NCI-H2029 (cell line): ENCODE measurements around the gene NUSAP1.
"Not testable (repeated sequence)": the region's sequence is repeated elsewhere in the genome, so short reads cannot be mapped to it uniquely, and the experiment has no call there.

Experiments used
- DNase-seq: peaks from one replicate; lab custom pipeline; 2025; lab: John Stamatoyannopoulos, UW

The NUSAP1 gene

DNA sequence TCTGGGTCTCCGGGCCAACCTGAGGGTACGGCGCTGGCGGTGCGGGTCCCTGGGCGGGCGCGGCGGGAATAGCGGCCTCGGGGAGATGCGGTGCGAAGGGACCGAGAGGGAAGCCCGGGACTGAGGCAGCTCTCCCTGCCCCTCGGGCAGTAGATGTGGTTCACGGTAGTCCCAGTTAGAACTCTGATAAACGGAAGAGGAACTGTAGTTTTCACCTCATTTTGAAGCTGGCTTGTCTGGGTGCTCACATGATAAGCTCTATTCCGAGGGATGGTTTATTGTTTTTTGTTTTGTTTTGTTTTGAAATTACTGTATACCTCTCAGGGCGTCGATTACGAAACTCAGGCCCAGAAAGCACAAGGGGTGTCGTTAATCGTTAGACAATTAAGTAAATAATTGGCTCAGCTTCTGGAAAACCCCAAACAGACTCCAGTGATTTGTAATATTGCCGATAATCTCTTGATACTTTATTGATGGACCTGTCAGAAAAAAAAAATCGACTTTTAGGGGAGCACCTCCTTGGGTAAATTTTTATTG, 413 bp downstream of the NUSAP1 start:
- no peak for DNase-seq

DNA sequence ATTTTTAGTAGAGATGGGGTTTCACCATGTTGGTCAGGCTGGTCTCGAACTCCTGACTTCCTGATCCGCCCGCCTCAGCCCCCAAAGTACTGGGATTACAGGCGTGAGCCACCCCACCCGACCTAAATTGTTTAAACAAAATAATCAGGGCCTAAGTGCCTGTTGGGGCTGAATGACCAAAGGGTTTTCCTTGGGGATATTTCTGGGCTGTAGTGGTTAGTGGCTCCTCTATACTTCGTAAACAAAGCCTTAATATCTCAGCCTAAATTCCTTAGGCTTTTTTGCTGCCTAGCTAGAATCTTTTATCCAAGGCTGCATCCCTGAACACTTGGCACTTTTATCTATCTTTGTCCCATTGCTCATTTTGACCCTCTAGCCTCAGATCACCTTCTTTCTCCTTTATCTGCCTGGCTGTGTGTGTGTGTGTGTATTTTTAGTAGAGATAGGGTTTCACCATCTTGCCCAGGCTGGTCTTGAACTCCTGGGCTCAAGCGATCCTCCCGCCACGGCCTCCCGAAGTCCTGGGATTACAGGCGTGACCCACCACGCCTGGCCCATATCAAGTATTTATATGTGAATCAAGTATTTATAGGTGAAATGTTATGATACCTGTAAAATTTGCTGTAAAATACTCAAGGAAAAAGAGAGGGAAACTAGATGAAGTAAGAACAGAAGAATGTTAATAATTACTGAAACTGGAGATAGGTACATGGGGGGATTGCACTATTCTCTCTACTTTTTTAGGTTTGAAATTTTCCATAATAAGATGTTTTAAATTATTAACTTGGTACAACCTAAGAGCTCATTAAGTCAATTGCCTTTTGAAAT, 1.8 kb downstream of the NUSAP1 start:
- DNase-seq: no peak

DNA sequence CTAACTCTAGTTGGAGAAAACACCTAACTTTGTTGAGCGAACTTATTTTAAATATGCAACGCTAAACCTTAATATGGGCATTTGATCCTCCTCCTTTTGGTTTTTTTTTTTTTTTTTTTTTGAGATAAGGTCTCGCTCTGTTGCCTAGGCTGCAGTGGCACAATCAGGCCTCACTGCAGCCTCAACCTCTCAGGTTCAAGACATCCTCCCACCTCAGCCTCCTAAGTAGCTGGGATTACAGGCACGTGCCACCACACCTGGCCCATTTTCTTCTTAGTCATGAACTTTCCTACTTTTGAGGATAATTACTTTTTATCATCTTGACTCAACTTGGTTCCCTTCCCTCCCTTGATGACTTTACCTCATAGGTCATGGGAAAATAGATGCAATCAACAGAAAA, 3.9 kb downstream of the NUSAP1 start:
- no peak for DNase-seq

- DNase-seq: no peak
These were observed 4.4 kb downstream of the NUSAP1 start for GRCh38 chr15:41337047-41337446.

- DNase-seq: no peak
These were observed 5.2 kb downstream of the NUSAP1 start for GRCh38 chr15:41337631-41338522.

DNA sequence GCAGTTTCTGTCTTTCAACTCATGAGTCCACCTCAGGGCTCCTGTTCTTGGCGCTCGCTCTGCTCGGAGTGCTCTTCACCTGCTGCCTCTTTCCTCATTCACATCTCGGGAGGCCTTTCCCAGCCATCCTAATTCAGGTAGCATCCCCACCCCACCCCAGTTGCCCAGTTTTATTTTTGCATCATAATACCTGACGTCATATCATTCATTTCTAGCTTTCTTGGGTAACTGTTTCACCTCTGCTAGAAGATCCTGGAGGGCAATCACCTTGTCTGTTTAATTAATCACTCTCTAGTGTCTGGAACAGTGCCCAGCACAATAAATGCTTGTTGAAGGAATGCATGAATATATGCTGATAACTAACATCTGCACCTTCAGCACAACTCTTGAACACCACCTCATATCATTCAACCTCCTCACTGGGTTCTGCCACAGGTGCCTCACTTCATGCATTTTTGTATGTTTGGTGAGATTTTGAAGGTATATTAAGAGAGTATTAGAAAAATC, 7.6 kb downstream of the NUSAP1 start:
- no peak for DNase-seq

GRCh38 chr15:41341519-41341918, 8.8 kb downstream of the NUSAP1 start:
- no peak for DNase-seq

- DNase-seq: peak; percentile 24
These were observed 14.6 kb downstream of the NUSAP1 start for GRCh38 chr15:41347236-41347635.

DNA sequence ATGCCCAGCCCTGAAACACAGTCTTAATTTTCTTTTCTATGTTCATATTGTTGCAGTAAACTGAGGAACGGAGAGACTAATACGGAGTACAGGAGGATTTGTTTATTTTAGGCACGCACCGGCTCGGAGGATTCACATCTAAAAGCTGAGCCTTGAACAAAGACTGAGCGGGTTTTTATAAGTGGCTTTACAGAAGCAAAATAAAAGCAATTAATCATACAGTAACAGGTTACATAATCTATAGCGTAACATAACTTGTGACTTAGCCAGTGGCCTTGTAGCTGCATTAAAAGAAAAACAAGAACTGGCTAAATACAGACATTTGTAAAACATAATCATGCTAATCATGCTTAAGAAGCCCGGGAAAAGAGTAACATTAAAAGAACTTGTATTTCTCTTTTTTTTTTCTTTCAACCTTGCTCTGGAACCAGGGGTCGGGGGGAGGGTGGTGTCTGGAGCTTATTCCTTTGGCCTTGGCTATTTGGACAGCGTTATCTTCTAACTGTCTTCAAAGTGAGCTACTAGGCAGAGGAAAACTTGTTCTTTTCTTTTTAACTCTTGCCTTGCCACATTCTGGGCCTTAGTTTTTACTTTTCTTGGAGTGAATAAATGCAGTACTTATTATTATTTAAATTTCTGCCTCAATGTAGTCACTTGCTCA, 17.5 kb downstream of the NUSAP1 start:
- DNase-seq: no peak

GRCh38 chr15:41354371-41354770, 21.7 kb downstream of the NUSAP1 start:
- DNase-seq: no peak

- DNase-seq: no peak
These were observed 34.7 kb downstream of the NUSAP1 start for GRCh38 chr15:41367418-41367817.

DNA sequence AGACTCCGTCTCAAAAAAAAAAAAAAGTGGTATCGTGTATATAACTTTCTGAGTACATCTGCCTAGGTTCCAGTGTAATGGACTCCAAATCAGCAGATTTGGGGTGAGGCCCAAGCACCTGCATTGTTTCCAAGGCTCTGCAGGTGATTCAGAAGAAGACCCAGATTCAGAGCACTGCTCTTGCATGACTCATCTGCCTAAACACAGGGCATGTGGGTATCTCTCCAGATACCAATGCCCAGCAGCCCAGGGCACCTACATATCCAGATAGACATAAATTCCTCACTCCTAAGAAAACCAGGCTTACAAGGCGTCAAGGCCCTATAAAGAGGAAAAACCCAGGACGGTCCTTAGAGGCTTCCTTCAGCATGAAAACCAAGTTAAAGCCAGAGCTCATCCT, 45.3 kb downstream of the NUSAP1 start:
- no peak for DNase-seq

GRCh38 chr15:41383974-41384749, 51.5 kb downstream of the NUSAP1 start:
- not testable (repeated sequence) for DNase-seq

DNA sequence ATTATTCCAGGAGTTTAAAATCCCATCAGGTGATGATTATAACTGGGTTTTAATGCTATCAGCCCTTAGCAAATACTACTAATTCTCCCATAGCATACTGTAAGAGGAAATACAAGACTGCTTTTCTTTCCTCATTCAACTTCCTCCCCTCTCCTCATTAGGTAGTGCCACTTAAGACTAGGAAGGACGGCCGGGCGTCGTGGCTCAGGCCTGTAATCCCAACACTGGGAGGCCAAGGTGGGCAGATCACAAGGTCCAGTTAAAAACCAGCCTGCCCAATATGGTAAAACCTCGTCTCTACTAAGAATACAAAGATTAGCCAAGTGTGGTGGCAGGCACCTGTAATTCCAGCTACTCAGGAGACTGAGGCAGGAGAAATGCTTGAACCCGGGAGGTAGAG, 55.0 kb downstream of the NUSAP1 start:
- no peak for DNase-seq

DNA sequence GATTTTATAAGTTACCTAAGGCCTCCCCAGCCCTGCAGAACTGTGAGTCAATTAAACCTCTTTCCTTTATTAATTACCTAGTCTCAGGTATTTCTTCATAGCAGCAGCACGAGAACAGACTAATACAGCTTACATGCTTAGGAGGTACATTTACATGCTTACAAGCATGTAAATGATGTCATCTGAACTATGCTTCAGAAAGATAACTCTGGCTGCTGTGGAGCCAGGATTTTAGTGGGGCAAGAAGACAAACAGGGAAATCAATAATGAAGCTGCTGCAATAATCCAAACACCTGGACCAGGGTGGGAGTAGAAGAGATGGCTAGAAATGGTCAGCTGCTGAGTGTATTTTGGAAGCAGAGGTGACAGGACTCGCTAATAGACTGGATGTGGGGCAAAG, 60.0 kb downstream of the NUSAP1 start:
- no peak for DNase-seq

- DNase-seq: no peak
These were observed 62.2 kb downstream of the NUSAP1 start for GRCh38 chr15:41394924-41395323.

- DNase-seq: no peak
These were observed 63.4 kb downstream of the NUSAP1 start for GRCh38 chr15:41396111-41396510.

DNA sequence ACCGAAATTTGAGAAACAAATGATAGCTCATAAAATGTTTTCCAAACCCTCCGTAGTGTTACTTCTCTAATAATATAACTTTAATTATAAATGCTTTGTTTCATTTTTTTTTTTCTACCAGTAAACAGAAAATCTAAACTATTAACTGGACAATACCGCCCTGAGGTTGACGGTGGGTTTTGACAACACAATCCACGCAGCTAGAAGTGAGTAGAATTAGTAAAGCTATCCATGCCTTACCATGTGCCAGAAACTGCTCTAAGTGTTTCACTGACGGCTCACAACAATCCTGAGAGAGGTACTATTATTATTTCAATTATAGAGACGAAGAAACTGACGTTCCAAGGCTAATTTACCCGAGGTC, 69.2 kb downstream of the NUSAP1 start:
- DNase-seq: no peak

GRCh38 chr15:41407341-41407740, 74.7 kb downstream of the NUSAP1 start:
- DNase-seq: no peak

DNA sequence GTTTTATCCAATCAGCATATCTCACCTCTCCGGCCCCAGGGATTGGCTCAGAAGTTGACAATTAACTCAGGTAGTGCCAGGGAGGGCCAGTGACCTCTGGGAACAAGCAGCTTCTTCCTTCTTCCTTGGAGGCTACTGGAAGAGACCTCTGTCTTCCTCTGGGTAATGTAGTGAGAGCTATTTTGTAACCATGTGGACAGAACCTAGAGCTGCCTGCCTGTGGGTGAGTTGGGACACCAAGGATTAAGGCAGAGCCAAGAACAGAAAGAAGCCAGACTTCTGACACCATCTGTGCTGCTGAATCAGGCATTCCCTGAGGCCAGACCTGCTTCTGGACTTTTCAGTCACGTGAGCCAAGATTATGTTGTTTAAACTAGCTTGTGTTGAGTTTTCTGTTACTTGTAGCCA, 75.6 kb downstream of the NUSAP1 start:
- no peak for DNase-seq

DNA sequence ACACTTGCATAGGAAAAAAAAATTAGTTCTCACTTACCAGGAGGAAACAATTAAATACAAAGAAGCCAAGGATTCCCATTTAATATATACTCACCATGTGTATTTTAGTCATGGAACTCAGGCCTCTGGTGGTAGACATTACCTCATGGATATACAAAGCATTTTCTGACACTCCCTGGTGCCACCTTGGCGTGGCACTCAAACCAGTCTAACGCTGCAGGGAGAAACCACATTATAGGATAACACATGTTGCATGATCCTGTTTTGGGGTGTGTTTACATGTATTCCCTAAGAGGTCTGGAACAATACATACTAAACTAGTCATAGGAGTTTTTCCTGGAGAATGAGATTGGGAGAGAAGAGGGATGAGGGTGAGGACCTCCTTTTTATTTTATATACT, 78.3 kb downstream of the NUSAP1 start:
- DNase-seq: no peak
